GM19099 (cell line): ENCODE measurements around the gene RFX1.

Source experiments
- POLR2A ChIP-seq: IDR thresholded peaks from 3 replicates; pipeline ENCODE4 v1.6.1; 2011; ENCODE audit warnings: low read depth; ENCODE audit not compliant: insufficient read length; ENCODE audit errors: extremely low read depth

The RFX1 gene

GRCh38 chr19:14006085-14006765 lies at the start of gene RFX1:
TSS of gene RFX1 (minus strand) at chr19:14006320. CDS start at chr19:13993843, 12,477 bp downstream.
- no peak for TF ChIP-seq POLR2A

GRCh38 chr19:14055396-14055795 lies 49.3 kb upstream of the RFX1 start:
- TF ChIP-seq POLR2A: no peak

- no peak for TF ChIP-seq POLR2A
Observed at GRCh38 chr19:14054721-14055120, 48.6 kb upstream of the RFX1 start.

GRCh38 chr19:14054099-14054498 lies 48.0 kb upstream of the RFX1 start:
- no peak for TF ChIP-seq POLR2A

GRCh38 chr19:14053500-14053899 lies 47.4 kb upstream of the RFX1 start:
- no peak for TF ChIP-seq POLR2A

- TF ChIP-seq POLR2A: no peak
Observed at GRCh38 chr19:14053032-14053431, 46.9 kb upstream of the RFX1 start.

- no peak for TF ChIP-seq POLR2A
Observed at GRCh38 chr19:14052470-14052869, 46.4 kb upstream of the RFX1 start.

- TF ChIP-seq POLR2A: no peak
Observed at GRCh38 chr19:14051980-14052379, 45.9 kb upstream of the RFX1 start.

- no peak for TF ChIP-seq POLR2A
Observed at GRCh38 chr19:14050512-14050911, 44.4 kb upstream of the RFX1 start.

GRCh38 chr19:14048443-14049153 lies 42.5 kb upstream of the RFX1 start:
- TF ChIP-seq POLR2A: no peak

- no peak for TF ChIP-seq POLR2A
Observed at GRCh38 chr19:14039181-14039580, 33.1 kb upstream of the RFX1 start.

GRCh38 chr19:14035706-14036105 lies 29.6 kb upstream of the RFX1 start:
- no peak for TF ChIP-seq POLR2A

- no peak for TF ChIP-seq POLR2A
Observed at GRCh38 chr19:14033946-14034345, 27.8 kb upstream of the RFX1 start.

- TF ChIP-seq POLR2A: peak; percentile 62
Observed at GRCh38 chr19:14031719-14032480, 25.8 kb upstream of the RFX1 start, which contains the start of gene IL27RA. TSS of gene IL27RA (plus strand) at chr19:14031762. CDS start at chr19:14031873, 111 bp downstream.

- TF ChIP-seq POLR2A: no peak
Observed at GRCh38 chr19:14030997-14031718, 25.0 kb upstream of the RFX1 start.
